Right kidney (tissue), 9 donors: Measurements from ENCODE around the gene ZNF785.
"Not testable (repeated sequence)": the region's sequence is repeated elsewhere in the genome, so short reads cannot be mapped to it uniquely, and the experiment has no call there.

Experiments
- DNase-seq: peaks from one replicate; pipeline ENCODE4 v3.0.0-alpha.2; 2016
- long read RNA-seq, 8 donors: transcript quantifications; one replicate each; lab custom pipeline, GENCODE V29; 2026

The ZNF785 gene
- long read RNA-seq, donor 1, partial matches to known transcripts: 0 of 2 reads
- long read RNA-seq, donor 1, other reads (novel, unspliced or antisense): 0 of 2 reads
- long read RNA-seq, donor 2, partial matches to known transcripts: 0 of 2 reads
- long read RNA-seq, donor 2, other reads (novel, unspliced or antisense): 0 of 2 reads
- long read RNA-seq, donor 3, transcript ZNF785-201 (3 exons, 3,282 nt): major isoform, 5 of 5 reads
- long read RNA-seq, donor 3, partial matches to known transcripts: 0 of 5 reads
- long read RNA-seq, donor 3, other reads (novel, unspliced or antisense): 0 of 5 reads
- long read RNA-seq, donor 4, transcript ZNF785-201 (3 exons, 3,282 nt): major isoform, 7 of 12 reads
- long read RNA-seq, donor 4, partial matches to known transcripts: 5 of 12 reads
- long read RNA-seq, donor 4, other reads (novel, unspliced or antisense): 0 of 12 reads
- long read RNA-seq, donor 5, partial matches to known transcripts: 0 of 2 reads
- long read RNA-seq, donor 5, other reads (novel, unspliced or antisense): 0 of 2 reads
- long read RNA-seq, donor 6, partial matches to known transcripts: 0 of 2 reads
- long read RNA-seq, donor 6, other reads (novel, unspliced or antisense): 0 of 2 reads
- long read RNA-seq, donor 7: 0 reads
- long read RNA-seq, donor 8: 0 reads

- DNase-seq: peak; percentile 96
These were observed at the start of gene ZNF785 for GRCh38 chr16:30585400-30586191. TSS of gene ZNF785 (minus strand) at chr16:30585697. CDS start at chr16:30585611, 86 bp downstream.

- DNase-seq: no peak
These were observed 48.0 kb upstream of the ZNF785 start for GRCh38 chr16:30633526-30633925.

- DNase-seq: not testable (repeated sequence)
These were observed 47.0 kb upstream of the ZNF785 start for GRCh38 chr16:30632454-30632853.

- peak; percentile 67 for DNase-seq
These were observed 43.4 kb upstream of the ZNF785 start for GRCh38 chr16:30628628-30629540.

GRCh38 chr16:30626236-30626635, 40.7 kb upstream of the ZNF785 start:
- no peak for DNase-seq

- DNase-seq: no peak
These were observed 38.2 kb upstream of the ZNF785 start for GRCh38 chr16:30623536-30624283.

GRCh38 chr16:30622455-30623032, 37.0 kb upstream of the ZNF785 start:
- DNase-seq: no peak

- no peak for DNase-seq
These were observed 36.3 kb upstream of the ZNF785 start for GRCh38 chr16:30621765-30622164.

GRCh38 chr16:30620169-30620568, 34.7 kb upstream of the ZNF785 start:
- DNase-seq: no peak

GRCh38 chr16:30619638-30620037, 34.1 kb upstream of the ZNF785 start:
- DNase-seq: no peak

- no peak for DNase-seq
These were observed 33.7 kb upstream of the ZNF785 start for GRCh38 chr16:30619202-30619601.

- no peak for DNase-seq
These were observed 30.0 kb upstream of the ZNF785 start for GRCh38 chr16:30615358-30616091.

- peak; percentile 95 for DNase-seq
These were observed 24.7 kb upstream of the ZNF785 start, which contains the start of gene ZNF689 for GRCh38 chr16:30609926-30610839. TSS of gene ZNF689 (minus strand) at chr16:30610389. CDS start at chr16:30610041, 348 bp downstream.

GRCh38 chr16:30609002-30609925, 23.8 kb upstream of the ZNF785 start:
- no peak for DNase-seq

- DNase-seq: no peak
These were observed 20.5 kb upstream of the ZNF785 start for GRCh38 chr16:30606004-30606403.

GRCh38 chr16:30605158-30605557, 19.7 kb upstream of the ZNF785 start:
- DNase-seq: no peak

GRCh38 chr16:30604316-30604947, 18.9 kb upstream of the ZNF785 start:
- DNase-seq: no peak
